AG04449 (cell line): ENCODE measurements around the gene GOLPH3.

ENCODE experiments used
- CTCF ChIA-PET: fragments of 350-600 bp; formaldehyde crosslinking; extraction: SDS; loops from one replicate; lab custom pipeline; 2021; ENCODE audit warnings: antibody characterized with exemption; lab: Yijun Ruan, JAX
- POLR2A ChIA-PET: fragments of 400-600, 350-600 bp; formaldehyde crosslinking; extraction: SDS; loops from one replicate; lab custom pipeline; 2020; ENCODE audit warnings: antibody characterized with exemption, inconsistent platforms; lab: Yijun Ruan, JAX
- DNase-seq: peaks from one replicate; pipeline ENCODE4 v3.0.0-alpha.2; 2010; ENCODE audit warnings: low read depth, low spot score
- H3K4me3 ChIP-seq: 2 replicates; pipeline ENCODE4 v1.5.1; 2011; ENCODE audit warnings: low read depth, mild to moderate bottlenecking, control low read depth, low read length
- CTCF ChIP-seq: IDR thresholded peaks from one replicate; pipeline ENCODE4 v1.5.1; 2011; ENCODE audit warnings: mild to moderate bottlenecking, moderate library complexity, low read length, control low read depth, inconsistent platforms; ENCODE audit not compliant: insufficient read depth; ENCODE audit errors: missing control alignments

GOLPH3 gene

GRCh38 chr5:32116574-32117313, 57.4 kb downstream of the GOLPH3 start:
- ChIA-PET CTCF (no interaction called here), POLR2A (no interaction called here)
- no peak for DNase-seq
- no peak overlapping the region for H3K4me3 ChIP-seq
- no peak for TF ChIP-seq CTCF

- no peak for DNase-seq
- ChIA-PET CTCF (no interaction called here), POLR2A (no interaction called here)
- no peak for TF ChIP-seq CTCF
- H3K4me3 ChIP-seq = no peak overlapping the region
Observed at GRCh38 chr5:32115985-32116384, 58.1 kb downstream of the GOLPH3 start.

- no peak for TF ChIP-seq CTCF
- POLR2A ChIA-PET = no interaction called here
- H3K4me3 ChIP-seq = no peak overlapping the region
- no peak for DNase-seq
- CTCF ChIA-PET = no interaction called here
Observed at GRCh38 chr5:32110111-32110696, 63.9 kb downstream of the GOLPH3 start.

GRCh38 chr5:32109236-32109635, 64.9 kb downstream of the GOLPH3 start:
- ChIA-PET CTCF (interaction anchor here (1.1 to 1.4 kb wide), 3 partner anchors 11 to 381 kb away, joined by 3 to 5 read pairs (median 4); no protein-coding TSS in a partner anchor), POLR2A (no interaction called here)
- no peak overlapping the region for H3K4me3 ChIP-seq
- no peak for TF ChIP-seq CTCF
- DNase-seq = no peak

- no peak for DNase-seq
- no peak overlapping the region for H3K4me3 ChIP-seq
- ChIA-PET CTCF (interaction anchor here (1.1 to 1.4 kb wide), 3 partner anchors 9 to 382 kb away, joined by 3 to 5 read pairs (median 4); no protein-coding TSS in a partner anchor), POLR2A (interaction anchor here (0.6 kb wide), 1 partner anchor 282 kb away, joined by 3 read pairs; no protein-coding TSS in a partner anchor)
- TF ChIP-seq CTCF = no peak
Observed at GRCh38 chr5:32108167-32108566, 66.0 kb downstream of the GOLPH3 start.

GRCh38 chr5:32107291-32107690, 66.8 kb downstream of the GOLPH3 start:
- no peak overlapping the region for H3K4me3 ChIP-seq
- POLR2A ChIA-PET = no interaction called here
- DNase-seq = no peak
- CTCF ChIA-PET = interaction anchor here (4.2 kb wide), 1 partner anchor 14 kb away, joined by 22 read pairs; no protein-coding TSS in a partner anchor
- no peak for TF ChIP-seq CTCF
